ENCODE results near the gene ZNF563.
"Not testable (repeated sequence)": the region's sequence is repeated elsewhere in the genome, so short reads cannot be mapped to it uniquely, and the experiment has no call there.

DNA sequence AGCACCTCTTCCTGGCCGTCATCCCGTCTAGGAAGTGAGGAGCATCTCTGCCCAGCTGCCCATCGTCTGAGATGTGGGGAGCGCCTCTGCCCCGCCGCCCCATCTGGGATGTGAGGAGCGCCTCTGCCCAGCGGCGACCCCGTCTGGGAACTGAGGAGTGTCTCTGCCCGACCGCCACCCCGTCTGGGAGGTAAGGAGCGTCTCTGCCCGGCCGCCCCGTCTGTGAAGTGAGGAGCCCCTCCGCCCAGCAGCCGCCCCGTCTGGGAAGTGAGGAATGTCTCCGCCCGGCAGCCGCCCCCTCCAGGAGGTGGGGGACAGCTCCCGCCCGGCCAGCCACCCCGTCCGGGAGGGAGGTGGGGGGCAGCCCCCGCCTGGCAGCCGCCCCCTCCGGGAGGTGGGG lies 28.8 kb upstream of the ZNF563 start:
- not testable (repeated sequence) for TF ChIP-seq SUZ12 (IDR thresholded peaks at IDR 0.05); NFRKB (IDR thresholded peaks at IDR 0.05); FOXK2 (IDR thresholded peaks at IDR 0.05); ZNF384 (IDR thresholded peaks at IDR 0.05); SP1 (IDR thresholded peaks at IDR 0.05); FOXM1 (IDR thresholded peaks at IDR 0.05; ENCODE audit: borderline replicate concordance); ARNT (IDR thresholded peaks at IDR 0.05)
- TF ChIP-seq, protein P1, sequence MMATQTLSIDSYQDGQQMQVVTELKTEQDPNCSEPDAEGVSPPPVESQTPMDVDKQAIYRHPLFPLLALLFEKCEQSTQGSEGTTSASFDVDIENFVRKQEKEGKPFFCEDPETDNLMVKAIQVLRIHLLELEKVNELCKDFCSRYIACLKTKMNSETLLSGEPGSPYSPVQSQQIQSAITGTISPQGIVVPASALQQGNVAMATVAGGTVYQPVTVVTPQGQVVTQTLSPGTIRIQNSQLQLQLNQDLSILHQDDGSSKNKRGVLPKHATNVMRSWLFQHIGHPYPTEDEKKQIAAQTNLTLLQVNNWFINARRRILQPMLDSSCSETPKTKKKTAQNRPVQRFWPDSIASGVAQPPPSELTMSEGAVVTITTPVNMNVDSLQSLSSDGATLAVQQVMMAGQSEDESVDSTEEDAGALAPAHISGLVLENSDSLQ (IDR thresholded peaks at IDR 0.05): not testable (repeated sequence)

Data from HEK293T (cell line).